HepG2 (cell line): ENCODE data around the gene C1QBP. TPM values are rescaled to one million over a fixed set of nuclear protein-coding genes. Genes with fewer than 3 reads are reported as not detected.
A peak's percentile ranks its signal among the peaks of the same experiment; 100 is the strongest.

Source experiments
- AFF4 ChIP-seq: sonication (generic); formaldehyde crosslinking; IDR thresholded peaks from 2 replicates; pipeline ENCODE4 v1.4.0; 2020; ENCODE audit warnings: missing genetic modification reagents
- AGO2 ChIP-seq: fragments of 200-400 bp; formaldehyde crosslinking; optimal IDR thresholded peaks from 2 replicates; pipeline ENCODE3; 2017; ENCODE audit warnings: mild to moderate bottlenecking, low read depth, low read length, moderate library complexity
- DNMT1 ChIP-seq: sonication (generic); formaldehyde crosslinking; IDR thresholded peaks from 2 replicates; pipeline ENCODE4 v1.5.1; 2020; ENCODE audit warnings: mild to moderate bottlenecking, missing genetic modification reagents
- EEA1 ChIP-seq: sonication (generic); formaldehyde crosslinking; IDR thresholded peaks from 2 replicates; pipeline ENCODE4 v1.5.1; 2020; ENCODE audit warnings: mild to moderate bottlenecking, missing genetic modification reagents, borderline replicate concordance
- FOXK1 ChIP-seq: sonication (generic); formaldehyde crosslinking; IDR thresholded peaks from 2 replicates; pipeline ENCODE4 v1.4.0; 2020; ENCODE audit warnings: low read depth, missing genetic modification reagents, borderline replicate concordance
- KIAA2018 ChIP-seq: sonication (generic); formaldehyde crosslinking; IDR thresholded peaks from 2 replicates; pipeline ENCODE4 v1.5.0; 2020; ENCODE audit warnings: mild to moderate bottlenecking, missing genetic modification reagents, borderline replicate concordance
- ZFAT ChIP-seq: sonication (generic); formaldehyde crosslinking; conservative IDR thresholded peaks from 2 replicates; pipeline ENCODE4 v1.8.1; 2023; ENCODE audit warnings: missing genetic modification reagents, inconsistent platforms
- ZFP36L1 ChIP-seq: sonication (generic); formaldehyde crosslinking; IDR thresholded peaks from 2 replicates; pipeline ENCODE4 v1.8.0; 2022; ENCODE audit warnings: mild to moderate bottlenecking, missing genetic modification reagents, moderate library complexity
- ZNF10 ChIP-seq: sonication (generic); formaldehyde crosslinking; IDR thresholded peaks from 2 replicates; pipeline ENCODE4 v1.4.0; 2020; ENCODE audit warnings: mild to moderate bottlenecking, low read depth, missing genetic modification reagents, borderline replicate concordance
- ZZZ3 ChIP-seq: sonication (generic); formaldehyde crosslinking; IDR thresholded peaks from 2 replicates; pipeline ENCODE4 v1.4.0; 2020; ENCODE audit warnings: missing genetic modification reagents, mild to moderate bottlenecking, borderline replicate concordance
- polyA plus RNA-seq, 8 experiments: library from polyadenylated mRNA; depleted of rRNA in 3 of 8; stranded (reverse) in 7 of 8; unstranded in 1 of 8; fragments of >200 nt; fragmentation: Illumina TruSeq in 4 of 8; extraction: Trizol in 4 of 8; gene quantifications; 2 replicates each; pipeline versions ENCODE4 v1.2.1 to v1.2.3, GENCODE V29; 2011 to 2016; ENCODE audit warnings: low read depth in 4 of 8, missing spikeins in 1 of 8, mixed read lengths in 1 of 8; ENCODE audit not compliant: insufficient read depth in 1 of 8
- total RNA-seq, 5 experiments: library from RNA; depleted of rRNA; stranded (reverse); fragments of >200 nt; fragmentation: Illumina TruSeq; extraction: Trizol; gene quantifications; 2 replicates each; pipeline ENCODE4 v1.2.3, GENCODE V29; 2016; ENCODE audit warnings: low read depth in 1 of 5
- TF ChIP-seq, protein P1 (sequence below): IDR thresholded peaks from 2 replicates; pipeline ENCODE4 v1.6.1; 2018; ENCODE audit warnings: missing genetic modification reagents, mild to moderate bottlenecking, missing compliant biosample characterization
- TF ChIP-seq, protein P2 (sequence below): IDR thresholded peaks from 2 replicates; pipeline ENCODE4 v1.6.1; 2016; ENCODE audit warnings: low read depth, borderline replicate concordance

Gene C1QBP
- total and polyA plus RNA-seq, 2 of the 13 experiments (the other 11 are each of a cell fraction or from before 2014, with no cell fraction given): 219 to 680 TPM

DNA sequence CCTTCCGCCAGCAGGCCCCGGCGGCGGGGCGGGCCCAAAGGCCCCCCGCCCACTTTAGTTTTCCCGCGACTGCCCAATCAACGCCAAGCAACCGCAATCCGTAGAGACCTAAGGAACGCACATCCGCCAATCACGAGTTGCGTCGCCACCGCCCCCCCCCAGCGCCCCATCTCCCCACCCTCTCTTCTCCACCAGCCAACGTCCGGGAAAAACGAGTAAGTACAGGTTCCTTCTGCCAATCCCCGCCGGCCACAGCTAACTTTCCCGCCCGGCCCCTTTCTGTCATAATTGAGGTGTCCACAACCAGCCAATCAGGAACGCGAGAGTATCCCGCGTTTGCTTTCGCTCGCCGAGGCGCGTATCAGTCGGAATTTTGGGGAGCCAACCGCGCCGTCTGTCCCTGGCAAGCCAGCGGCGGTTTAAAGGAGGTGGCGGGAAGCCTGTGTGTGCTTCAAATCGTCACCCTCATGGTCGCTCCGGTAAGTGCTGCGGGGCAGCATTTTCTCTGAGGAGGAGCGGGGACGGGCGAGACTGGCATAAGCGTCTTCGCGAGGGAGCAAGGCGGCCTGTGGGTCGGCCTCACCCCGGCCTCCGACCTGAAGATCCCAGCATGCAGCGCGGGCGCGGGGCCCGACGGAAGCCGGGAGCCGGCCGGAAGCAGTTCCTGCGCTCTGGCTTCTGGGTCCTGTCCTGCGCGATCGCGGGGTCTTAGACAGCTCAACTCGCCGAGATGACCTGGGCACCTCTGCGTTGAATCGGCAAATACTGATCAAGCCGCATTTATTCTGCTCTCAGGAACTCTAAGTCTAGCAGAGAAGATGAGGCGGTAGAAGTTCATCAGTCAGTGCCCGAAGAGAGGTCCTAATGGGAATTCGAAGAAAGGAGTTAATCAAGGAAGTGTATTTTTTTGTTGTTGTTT, 47.5 kb upstream of the C1QBP start, which contains the start of gene MIS12 (continued):
- TF ChIP-seq AFF4 (CRISPR knock-in tag) (no peak; the same call in 1 of the 2 replicates), ZNF10 (CRISPR knock-in tag) (no peak), ZFAT (CRISPR knock-in tag) (no peak), ZFP36L1 (peak; percentile 91), EEA1 (CRISPR knock-in tag) (no peak), DNMT1 (no peak), AGO2 (peak; percentile 72), ZZZ3 (CRISPR knock-in tag) (peak; percentile 80; the same call in 1 of the 2 replicates), KIAA2018 (no peak), FOXK1 (CRISPR knock-in tag) (peak; percentile 42; the same call in 1 of the 2 replicates)
- TF ChIP-seq, protein P1, sequence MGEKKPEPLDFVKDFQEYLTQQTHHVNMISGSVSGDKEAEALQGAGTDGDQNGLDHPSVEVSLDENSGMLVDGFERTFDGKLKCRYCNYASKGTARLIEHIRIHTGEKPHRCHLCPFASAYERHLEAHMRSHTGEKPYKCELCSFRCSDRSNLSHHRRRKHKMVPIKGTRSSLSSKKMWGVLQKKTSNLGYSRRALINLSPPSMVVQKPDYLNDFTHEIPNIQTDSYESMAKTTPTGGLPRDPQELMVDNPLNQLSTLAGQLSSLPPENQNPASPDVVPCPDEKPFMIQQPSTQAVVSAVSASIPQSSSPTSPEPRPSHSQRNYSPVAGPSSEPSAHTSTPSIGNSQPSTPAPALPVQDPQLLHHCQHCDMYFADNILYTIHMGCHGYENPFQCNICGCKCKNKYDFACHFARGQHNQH: peak; percentile 78
- TF ChIP-seq, protein P2, sequence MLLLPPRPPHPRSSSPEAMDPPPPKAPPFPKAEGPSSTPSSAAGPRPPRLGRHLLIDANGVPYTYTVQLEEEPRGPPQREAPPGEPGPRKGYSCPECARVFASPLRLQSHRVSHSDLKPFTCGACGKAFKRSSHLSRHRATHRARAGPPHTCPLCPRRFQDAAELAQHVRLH (CRISPR knock-in tag): peak; percentile 87
